ENCODE results near the gene PYCR2. TPM values are rescaled to one million over a fixed set of nuclear protein-coding genes. Genes with fewer than 3 reads are reported as not detected.

PYCR2 gene
- total RNA-seq, 1 experiment from 2014 or later, result 173 TPM

- H3K4me3 Mint-ChIP-seq (ENCODE audit: unreplicated experiment), result no peak overlapping the region
- no peak for TF ChIP-seq CTCF (IDR thresholded peaks at IDR 0.05; ENCODE audit: unreplicated experiment)
- H3K4me1 Mint-ChIP-seq (ENCODE audit: insufficient read depth, unreplicated experiment), result peaks cover 5% of the 10 kb centered on the region
- H3K9me3 Mint-ChIP-seq (ENCODE audit: unreplicated experiment), result no peaks in the 10 kb centered on the region
- no peak overlapping the region for H3K27ac Mint-ChIP-seq (ENCODE audit: low read depth, unreplicated experiment)
- POLR2A ChIA-PET, result interaction anchor here (0.6 to 2.0 kb wide), 4 partner anchors 8 to 113 kb away, joined by 3 to 10 read pairs (median 4); partner anchors contain the start of genes SRP9 and TMEM63A
- H3K27me3 Mint-ChIP-seq (ENCODE audit: insufficient read depth, unreplicated experiment), result no peaks in the 10 kb centered on the region
- DNase-seq (ENCODE audit: unreplicated experiment), result no peak
- CTCF ChIA-PET, result interaction anchor here (0.6 to 1.1 kb wide), 3 partner anchors 20 to 100 kb away, joined by 3 read pairs; no protein-coding TSS in a partner anchor
- BruUV-seq (replicated peaks), result no TSS peak
- intact Hi-C loops (cut with micrococcal nuclease), result no loop called here
- H3K36me3 Mint-ChIP-seq (ENCODE audit: insufficient read depth, unreplicated experiment), result no peaks in the 10 kb centered on the region
These were observed 33.5 kb downstream of the PYCR2 start for GRCh38 chr1:225890346-225891228.

GRCh38 chr1:225889743-225890142 is 34.3 kb downstream of the PYCR2 start:
- Mint-ChIP-seq H3K27me3 (ENCODE audit: insufficient read depth, unreplicated experiment) (no peaks in the 10 kb centered on the region), H3K36me3 (ENCODE audit: insufficient read depth, unreplicated experiment) (no peaks in the 10 kb centered on the region), H3K9me3 (ENCODE audit: unreplicated experiment) (no peaks in the 10 kb centered on the region), H3K4me3 (ENCODE audit: unreplicated experiment) (no peak overlapping the region), H3K4me1 (ENCODE audit: insufficient read depth, unreplicated experiment) (peaks cover 5% of the 10 kb centered on the region), H3K27ac (ENCODE audit: low read depth, unreplicated experiment) (no peak overlapping the region)
- no peak for TF ChIP-seq CTCF (IDR thresholded peaks at IDR 0.05; ENCODE audit: unreplicated experiment)
- no peak for DNase-seq (ENCODE audit: unreplicated experiment)
- CTCF ChIA-PET, result interaction anchor here (1.0 to 1.1 kb wide), 3 partner anchors 12 to 55 kb away, joined by 3 read pairs; no protein-coding TSS in a partner anchor
- intact Hi-C loops (cut with micrococcal nuclease), result no loop called here
- POLR2A ChIA-PET, result interaction anchor here (1.1 to 3.3 kb wide), 3 partner anchors 7 to 80 kb away, joined by 3 to 11 read pairs (median 4); partner anchors contain the start of gene EPHX1
- no TSS peak for BruUV-seq (replicated peaks)

DNA sequence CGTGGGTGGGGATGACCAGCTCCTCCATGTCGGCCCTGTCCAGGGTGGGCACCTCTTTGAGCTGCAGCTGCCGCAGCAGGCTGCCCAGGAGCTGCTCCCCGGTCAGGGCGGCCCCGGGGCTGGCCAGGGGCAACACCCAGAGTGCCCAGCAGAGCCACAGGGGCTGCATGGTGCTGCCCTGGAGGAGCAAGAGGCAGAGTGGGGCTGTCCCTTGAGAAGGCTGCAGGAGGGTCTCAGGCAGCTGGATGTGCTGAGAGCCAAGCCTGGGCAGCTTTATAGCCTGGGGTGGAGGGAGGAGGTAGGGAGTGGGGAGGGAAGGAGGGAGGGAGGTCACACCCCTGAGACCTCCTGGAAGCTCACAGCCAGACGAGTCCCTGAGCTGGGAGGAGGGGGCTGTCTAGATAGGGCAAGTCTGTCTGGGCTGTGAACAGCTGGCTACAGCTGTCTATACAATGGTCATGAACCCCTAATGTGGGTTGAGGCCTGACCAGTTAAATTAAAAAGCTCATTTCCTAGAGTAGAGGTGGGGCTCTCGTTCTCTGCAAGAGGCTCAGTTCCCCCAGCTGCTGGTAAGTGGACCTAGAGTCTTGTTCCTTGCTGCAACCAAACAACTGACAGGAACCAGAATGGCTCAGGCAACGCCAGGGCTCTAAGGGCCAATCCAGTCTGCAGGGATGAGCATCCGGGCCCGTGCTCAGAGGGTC is 35.0 kb downstream of the PYCR2 start, which contains the start of gene LEFTY1:
TSS of gene LEFTY1 (minus strand) at position 249 of the 704 bp plus-strand sequence. CDS start at position 169, 80 bp downstream.
- POLR2A ChIA-PET, result interaction anchor here (1.0 to 3.3 kb wide), 6 partner anchors 8 to 79 kb away, joined by 3 to 11 read pairs (median 4); partner anchors contain the start of genes EPHX1 and PYCR2
- Mint-ChIP-seq H3K4me1 (ENCODE audit: insufficient read depth, unreplicated experiment) (peaks cover 7% of the 10 kb centered on the region), H3K27me3 (ENCODE audit: insufficient read depth, unreplicated experiment) (no peaks in the 10 kb centered on the region), H3K4me3 (ENCODE audit: unreplicated experiment) (no peak within 1 kb of the TSS), H3K36me3 (ENCODE audit: insufficient read depth, unreplicated experiment) (no peaks in the 10 kb centered on the region), H3K9me3 (ENCODE audit: unreplicated experiment) (no peaks in the 10 kb centered on the region), H3K27ac (ENCODE audit: low read depth, unreplicated experiment) (no peak within 1 kb of the TSS)
- no peak for DNase-seq (ENCODE audit: unreplicated experiment)
- intact Hi-C loops (cut with micrococcal nuclease), result no loop called here
- CTCF ChIA-PET, result interaction anchor here (0.6 to 1.1 kb wide), 6 partner anchors 8 to 119 kb away, joined by 3 to 4 read pairs (median 3); no protein-coding TSS in a partner anchor
- no TSS peak for BruUV-seq (replicated peaks)
- TF ChIP-seq CTCF (IDR thresholded peaks at IDR 0.05; ENCODE audit: unreplicated experiment), result no peak

All from MCF 10A (cell line).